ENCODE data around the gene UPK1B. TPM values are rescaled to one million over a fixed set of nuclear protein-coding genes. Genes with fewer than 3 reads are reported as not detected.
"Not testable (repeated sequence)": the region's sequence is repeated elsewhere in the genome, so short reads cannot be mapped to it uniquely, and the experiment has no call there.

UPK1B gene
- total RNA-seq, 4 donors from 2014 or later: not detected

- H3K4me3 ChIP-seq: no peak overlapping the region
- ATAC-seq (no peak), DNase-seq (no peak)
- H3K36me3 ChIP-seq: no peaks in the 10 kb centered on the region
- in situ Hi-C loops (cut with MboI; ENCODE audit: low sequenced_read_pairs in 4 of 4) (no loop called here), intact Hi-C loops (cut with DNase I; ENCODE audit: low total_unique reads) (no loop called here)
- no peaks in the 10 kb centered on the region for H3K27me3 ChIP-seq
- no peaks in the 10 kb centered on the region for H3K4me1 ChIP-seq
- TF ChIP-seq POLR2A (IDR thresholded peaks at IDR 0.05) (no peak), CTCF (IDR thresholded peaks at IDR 0.05 in 4 of 5, conservative IDR thresholded peaks at IDR 0.05 in 1 of 5) (no peak)
- no peaks in the 10 kb centered on the region for H3K9me3 ChIP-seq
- H3K27ac ChIP-seq: no peak overlapping the region
Measured at GRCh38 chr3:119160361-119160760, 13.0 kb upstream of the UPK1B start.

GRCh38 chr3:119160815-119161214, 12.6 kb upstream of the UPK1B start:
- ATAC-seq (no peak), DNase-seq (no peak)
- H3K36me3 ChIP-seq: no peaks in the 10 kb centered on the region
- no peaks in the 10 kb centered on the region for H3K9me3 ChIP-seq
- H3K4me3 ChIP-seq: no peak overlapping the region
- TF ChIP-seq CTCF (IDR thresholded peaks at IDR 0.05 in 4 of 5, conservative IDR thresholded peaks at IDR 0.05 in 1 of 5): no peak
- no peak for TF ChIP-seq POLR2A (IDR thresholded peaks at IDR 0.05)
- in situ Hi-C loops (cut with MboI; ENCODE audit: low sequenced_read_pairs in 4 of 4): no loop called here
- H3K27me3 ChIP-seq: no peaks in the 10 kb centered on the region
- intact Hi-C loops (cut with DNase I; ENCODE audit: low total_unique reads): no loop called here
- no peaks in the 10 kb centered on the region for H3K4me1 ChIP-seq
- H3K27ac ChIP-seq: no peak overlapping the region

GRCh38 chr3:119161240-119161639, 12.2 kb upstream of the UPK1B start:
- H3K4me3 ChIP-seq: no peak overlapping the region
- no peak for ATAC-seq
- in situ Hi-C loops (cut with MboI; ENCODE audit: low sequenced_read_pairs in 4 of 4): no loop called here

GRCh38 chr3:119164745-119165144, 8.7 kb upstream of the UPK1B start:
- in situ Hi-C loops (cut with MboI; ENCODE audit: low sequenced_read_pairs in 4 of 4); ATAC-seq; H3K27ac ChIP-seq; H3K4me3 ChIP-seq; DNase-seq; intact Hi-C loops (cut with DNase I; ENCODE audit: low total_unique reads); H3K27me3 ChIP-seq; H3K4me1 ChIP-seq; H3K36me3 ChIP-seq; H3K9me3 ChIP-seq: not testable (repeated sequence)

More at GRCh38 chr3:119161240-119161639, 12.2 kb upstream of the UPK1B start:
- Histone ChIP-seq H3K9me3 (no peaks in the 10 kb centered on the region), H3K27me3 (no peaks in the 10 kb centered on the region), H3K4me1 (no peaks in the 10 kb centered on the region), H3K36me3 (no peaks in the 10 kb centered on the region), H3K27ac (no peak overlapping the region)
- no peak for DNase-seq
- TF ChIP-seq CTCF (IDR thresholded peaks at IDR 0.05 in 4 of 5, conservative IDR thresholded peaks at IDR 0.05 in 1 of 5) (no peak), POLR2A (IDR thresholded peaks at IDR 0.05) (no peak)
- intact Hi-C loops (cut with DNase I; ENCODE audit: low total_unique reads): no loop called here

- no peaks in the 10 kb centered on the region for H3K9me3 ChIP-seq
- intact Hi-C loops (cut with DNase I; ENCODE audit: low total_unique reads) (no loop called here), in situ Hi-C loops (cut with MboI; ENCODE audit: low sequenced_read_pairs in 4 of 4) (no loop called here)
- TF ChIP-seq POLR2A (IDR thresholded peaks at IDR 0.05) (no peak), CTCF (IDR thresholded peaks at IDR 0.05 in 4 of 5, conservative IDR thresholded peaks at IDR 0.05 in 1 of 5) (no peak)
- no peak overlapping the region for H3K27ac ChIP-seq
- H3K4me1 ChIP-seq: no peaks in the 10 kb centered on the region
- no peaks in the 10 kb centered on the region for H3K36me3 ChIP-seq
- DNase-seq (no peak), ATAC-seq (no peak)
- no peaks in the 10 kb centered on the region for H3K27me3 ChIP-seq
- no peak overlapping the region for H3K4me3 ChIP-seq
Measured at GRCh38 chr3:119170821-119171220, 2.6 kb upstream of the UPK1B start.
